Stimulated activated CD8-positive, alpha-beta memory T cell treated with anti-CD3 and anti-CD28 coated beads, Interleukin-2, amount 100 ng/mL, for 1 hour (primary cell): ENCODE measurements around the gene OTUB1.
"Not testable (repeated sequence)": the region's sequence is repeated elsewhere in the genome, so short reads cannot be mapped to it uniquely, and the experiment has no call there.

Experiments used
- DNase-seq, 2 donors: peaks; one replicate each; pipeline ENCODE4 v3.0.0-alpha.2; 2020; ENCODE audit warnings: low read depth in 2 of 2

OTUB1 gene, protein sequence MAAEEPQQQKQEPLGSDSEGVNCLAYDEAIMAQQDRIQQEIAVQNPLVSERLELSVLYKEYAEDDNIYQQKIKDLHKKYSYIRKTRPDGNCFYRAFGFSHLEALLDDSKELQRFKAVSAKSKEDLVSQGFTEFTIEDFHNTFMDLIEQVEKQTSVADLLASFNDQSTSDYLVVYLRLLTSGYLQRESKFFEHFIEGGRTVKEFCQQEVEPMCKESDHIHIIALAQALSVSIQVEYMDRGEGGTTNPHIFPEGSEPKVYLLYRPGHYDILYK

GRCh38 chr11:63986156-63986931 lies at the start of gene OTUB1:
TSS of gene OTUB1 (plus strand) at chr11:63986438. CDS start at chr11:63986457, 19 bp downstream.
- peak; percentile 60 to 76 for DNase-seq

- no peak for DNase-seq
Observed at GRCh38 chr11:63937713-63938478, 48.3 kb upstream of the OTUB1 start.

DNA sequence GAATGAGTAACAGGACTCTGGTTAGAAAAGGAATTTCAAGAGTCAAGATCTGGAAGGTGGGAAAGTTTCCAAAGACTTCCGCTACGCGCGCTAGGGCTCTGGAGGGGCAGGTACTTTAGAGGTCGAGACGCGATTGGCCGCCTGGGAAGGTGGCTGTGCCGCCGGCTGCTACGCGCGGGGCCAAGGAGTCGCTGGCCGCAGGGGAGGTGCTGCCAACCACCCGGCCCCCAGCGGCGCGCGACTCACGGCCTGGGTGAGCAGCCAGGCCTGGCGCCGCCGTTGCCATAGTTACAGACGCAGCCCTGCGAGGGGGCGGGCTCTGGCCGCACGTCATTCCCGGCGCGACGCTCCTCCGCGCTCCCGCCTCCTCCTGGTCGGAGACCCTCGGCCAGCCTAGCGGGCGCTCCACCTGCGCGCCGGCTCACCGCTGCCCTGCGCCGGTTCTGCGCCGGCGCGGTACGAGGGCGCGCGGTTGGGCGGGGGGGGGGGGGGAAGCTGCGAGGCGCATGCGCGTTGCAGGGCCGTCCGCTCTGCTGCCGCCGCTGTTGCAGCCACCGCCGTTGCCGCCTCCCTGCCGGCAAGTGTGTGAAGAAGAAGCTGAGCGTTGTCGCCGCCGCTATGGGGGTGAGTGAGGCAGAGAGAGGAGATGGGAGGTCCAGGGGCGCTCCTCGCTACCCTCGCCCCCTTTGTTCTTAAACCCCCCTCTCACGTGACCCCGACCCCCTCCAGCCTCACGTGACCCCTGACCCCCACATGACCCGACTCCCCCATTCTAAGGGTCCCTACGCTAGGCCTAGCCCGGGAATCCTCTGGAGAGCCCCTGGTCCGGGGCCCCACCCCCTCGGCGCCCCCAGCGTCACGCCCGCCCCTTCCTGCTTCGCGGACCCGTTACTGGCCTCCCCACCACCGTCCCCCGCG lies 47.5 kb upstream of the OTUB1 start, which contains the start of gene NAA40:
TSS of gene NAA40 (plus strand) at position 524 of the 918 bp plus-strand sequence. CDS start at position 619, 95 bp downstream.
- peak; percentile 87 for DNase-seq

DNA sequence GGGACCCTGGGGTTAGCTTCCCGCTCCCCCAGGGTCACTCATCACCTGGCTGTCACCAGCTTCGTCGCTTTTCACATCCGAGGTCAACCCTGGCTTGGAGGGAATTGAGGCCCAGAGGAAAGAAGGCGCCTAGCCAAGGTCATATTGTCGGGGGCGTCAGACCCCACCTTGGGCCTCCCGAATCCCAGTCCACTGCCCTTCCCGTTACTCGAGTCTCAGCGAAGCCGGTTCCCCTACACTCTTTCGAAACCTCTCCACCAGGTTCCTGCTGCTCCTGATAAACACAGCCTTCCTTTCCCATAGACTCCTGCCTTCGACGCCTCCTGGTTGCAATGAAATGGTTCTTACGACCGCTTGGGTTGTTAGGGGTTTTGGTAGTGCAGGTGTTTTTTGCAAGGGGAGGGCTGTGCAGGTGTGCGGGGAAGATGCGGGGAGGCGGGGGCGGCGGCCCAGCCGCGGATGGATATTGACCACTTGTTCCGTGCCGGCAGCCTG lies 46.8 kb upstream of the OTUB1 start:
- DNase-seq: no peak

- no peak for DNase-seq
Observed at GRCh38 chr11:63940786-63941185, 45.5 kb upstream of the OTUB1 start.

GRCh38 chr11:63941901-63942300 lies 44.3 kb upstream of the OTUB1 start:
- DNase-seq: no peak

GRCh38 chr11:63942803-63943202 lies 43.4 kb upstream of the OTUB1 start:
- DNase-seq: no peak

- no peak for DNase-seq
Observed at GRCh38 chr11:63944987-63945386, 41.3 kb upstream of the OTUB1 start.

DNA sequence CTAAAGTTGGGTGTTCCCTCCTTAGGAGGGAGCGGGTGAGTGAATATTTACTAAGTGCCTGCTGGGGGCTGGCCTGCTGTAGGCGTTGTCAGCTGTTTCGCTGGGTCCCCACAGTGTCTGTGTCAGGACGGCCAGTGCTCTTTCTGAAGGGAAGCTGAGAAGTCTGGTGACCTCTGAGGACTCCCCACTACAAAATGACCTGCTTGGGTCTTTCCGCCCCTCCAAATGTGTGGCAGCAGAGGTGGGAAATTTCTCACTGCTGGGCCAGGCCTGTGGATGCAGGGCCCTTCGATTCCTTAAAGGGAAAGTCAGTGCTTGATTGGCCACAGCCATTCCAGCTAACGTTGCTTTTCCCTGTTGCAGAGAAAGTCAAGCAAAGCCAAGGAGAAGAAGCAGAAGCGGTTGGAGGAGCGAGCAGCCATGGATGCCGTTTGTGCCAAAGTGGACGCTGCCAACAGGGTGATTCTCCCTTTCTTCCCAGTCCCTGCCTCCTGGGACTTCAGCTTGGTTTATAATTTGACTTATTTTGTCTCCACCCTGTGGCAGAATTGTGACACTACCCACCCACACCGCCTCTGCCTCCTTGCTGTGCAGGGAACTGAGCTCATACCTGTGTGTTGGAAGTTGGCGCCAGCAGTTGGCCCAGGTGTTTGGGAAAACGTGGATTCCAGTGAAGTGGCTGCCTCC lies 40.6 kb upstream of the OTUB1 start:
- peak in 1 of 2 donors; percentile 21 for DNase-seq

- no peak for DNase-seq
Observed at GRCh38 chr11:63951779-63952536, 34.3 kb upstream of the OTUB1 start.

- no peak for DNase-seq
Observed at GRCh38 chr11:63952570-63952969, 33.7 kb upstream of the OTUB1 start.

- no peak for DNase-seq
Observed at GRCh38 chr11:63958008-63958407, 28.2 kb upstream of the OTUB1 start.

DNA sequence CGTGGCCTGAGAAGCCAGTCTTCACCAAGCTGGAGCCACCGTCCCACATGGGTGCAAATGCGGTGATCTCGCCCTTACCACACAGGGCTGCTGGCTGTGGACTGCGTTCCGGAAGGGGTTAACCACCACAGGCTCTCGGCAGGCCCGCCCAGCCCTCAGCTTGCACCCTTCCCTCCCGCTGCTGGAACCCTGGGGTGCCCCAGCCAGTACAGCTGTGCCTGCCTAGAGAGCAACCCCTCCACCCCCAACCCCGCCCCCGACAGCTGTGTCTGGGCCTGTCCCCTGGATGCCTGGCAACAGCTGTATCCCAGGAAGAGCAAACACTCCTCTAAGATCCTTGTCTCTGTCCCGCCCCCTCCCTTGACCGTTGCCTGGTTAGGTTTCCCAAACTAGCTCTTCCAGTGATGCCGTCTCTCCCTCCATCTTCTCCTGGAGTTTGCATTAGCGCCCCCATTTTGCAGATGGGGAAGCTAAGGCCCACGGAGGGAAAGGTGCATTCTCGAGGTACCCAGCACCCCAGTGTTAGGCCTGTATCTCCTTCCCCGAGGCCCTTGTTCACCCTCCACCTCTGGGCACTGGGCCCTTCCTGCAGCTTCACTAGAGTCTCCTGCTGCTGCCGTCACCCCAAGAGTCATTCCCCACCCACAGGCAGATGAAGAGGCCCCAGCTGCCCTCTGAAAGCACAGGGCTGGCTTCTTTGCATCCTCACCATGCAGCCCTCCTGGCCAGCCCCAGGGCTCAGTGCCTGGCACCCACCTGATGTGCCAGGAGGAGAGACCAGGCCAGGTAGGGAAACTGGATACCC lies 24.4 kb upstream of the OTUB1 start:
- DNase-seq: no peak

DNA sequence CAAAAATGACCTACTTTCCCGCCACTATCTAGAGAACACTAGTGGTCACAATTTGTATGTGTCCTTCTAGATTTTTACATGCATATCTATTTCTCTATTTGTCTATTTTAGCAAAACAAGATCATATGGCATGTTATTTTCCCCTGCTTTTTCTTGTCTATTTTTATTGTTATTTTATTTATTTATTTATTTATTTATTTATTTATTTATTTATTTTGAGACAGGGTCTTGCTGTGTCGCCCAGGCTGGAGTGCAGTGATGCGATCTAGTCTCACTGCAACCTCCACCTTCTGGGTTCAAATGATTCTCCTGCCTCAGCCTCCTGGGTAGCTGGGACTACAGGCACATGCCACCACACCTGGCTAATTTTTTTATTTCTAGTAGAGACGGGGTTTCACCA lies 22.3 kb upstream of the OTUB1 start:
- not testable (repeated sequence) for DNase-seq

DNA sequence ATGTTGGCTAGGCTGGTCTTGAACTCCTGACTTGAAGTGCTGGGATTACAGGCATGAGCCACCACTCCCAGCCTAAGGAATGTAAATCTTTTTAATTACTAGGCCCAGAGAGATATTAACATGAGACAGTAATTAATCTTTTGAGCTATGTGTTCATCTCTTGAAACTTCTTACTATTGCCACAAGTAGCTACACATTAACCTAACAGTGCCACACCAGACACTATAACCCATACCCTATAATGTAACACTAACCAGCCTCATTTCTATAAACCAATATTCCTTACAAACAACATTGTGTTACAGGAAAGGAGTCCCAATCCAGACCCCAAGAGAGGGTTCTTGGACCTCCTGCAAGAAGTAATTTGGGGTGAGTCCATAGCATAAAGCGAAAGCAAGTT lies 19.8 kb upstream of the OTUB1 start:
- DNase-seq: no peak

DNA sequence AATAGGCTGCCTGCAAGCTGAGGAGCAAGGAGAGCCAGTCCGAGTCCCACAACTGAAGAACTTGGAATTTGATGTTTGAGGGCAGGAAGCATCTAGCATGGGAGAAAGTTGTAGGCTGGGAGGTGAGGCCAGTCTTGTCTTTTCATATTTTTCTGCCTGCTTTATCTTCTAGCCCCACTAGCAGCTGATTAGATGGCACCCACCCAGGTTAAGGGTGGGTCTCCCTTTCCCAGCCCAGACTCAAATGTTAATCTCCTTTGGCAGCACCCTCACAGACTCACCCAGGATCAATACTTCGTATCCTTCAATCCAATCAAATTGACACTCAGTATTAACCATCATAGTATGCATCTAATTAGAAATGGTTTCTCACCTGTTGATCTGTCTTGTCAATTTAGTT lies 16.8 kb upstream of the OTUB1 start:
- no peak for DNase-seq

DNA sequence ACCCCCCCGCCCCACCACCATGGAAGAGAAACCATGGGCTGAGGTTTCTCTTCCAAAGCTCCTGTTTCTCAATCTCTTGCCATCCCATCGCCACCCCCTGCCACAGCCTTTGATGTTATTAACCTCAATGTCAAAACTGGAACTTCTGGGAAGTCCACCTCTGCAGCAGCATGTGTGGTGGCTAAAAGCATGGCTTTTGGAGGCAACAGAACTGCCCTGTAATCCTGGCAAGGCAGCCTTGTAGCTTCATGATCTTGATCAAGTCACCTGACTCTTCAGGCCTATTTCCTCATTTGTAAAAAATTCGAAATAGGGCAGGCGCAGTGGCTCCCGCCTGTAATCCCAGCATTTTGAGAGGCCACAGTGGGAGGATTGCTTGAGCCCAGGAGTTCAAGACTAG lies 15.3 kb upstream of the OTUB1 start:
- DNase-seq: no peak

DNA sequence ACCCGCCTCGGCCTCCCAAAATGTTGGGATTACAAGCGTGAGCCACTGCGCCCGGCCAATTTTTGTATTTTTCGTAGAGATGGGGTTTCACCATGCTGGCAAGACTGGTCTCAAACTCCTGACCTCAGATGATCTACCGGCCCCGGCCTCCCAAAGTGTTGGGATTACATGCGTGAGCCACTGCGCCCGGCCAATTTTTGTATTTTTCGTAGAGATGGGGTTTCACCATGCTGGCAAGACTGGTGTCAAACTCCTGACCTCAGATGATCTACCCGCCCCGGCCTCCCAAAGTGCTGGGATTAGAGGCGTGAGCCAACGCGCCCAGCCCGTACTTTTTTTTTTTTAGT lies 12.4 kb upstream of the OTUB1 start:
- not testable (repeated sequence) for DNase-seq
